OCI-M2 (cell line): ENCODE results near the gene DDX23.

Experiments
- DNase-seq: peaks from one replicate; lab custom pipeline; 2025; ENCODE audit not compliant: unreplicated experiment; lab: John Stamatoyannopoulos, UW

DDX23 gene

DNA sequence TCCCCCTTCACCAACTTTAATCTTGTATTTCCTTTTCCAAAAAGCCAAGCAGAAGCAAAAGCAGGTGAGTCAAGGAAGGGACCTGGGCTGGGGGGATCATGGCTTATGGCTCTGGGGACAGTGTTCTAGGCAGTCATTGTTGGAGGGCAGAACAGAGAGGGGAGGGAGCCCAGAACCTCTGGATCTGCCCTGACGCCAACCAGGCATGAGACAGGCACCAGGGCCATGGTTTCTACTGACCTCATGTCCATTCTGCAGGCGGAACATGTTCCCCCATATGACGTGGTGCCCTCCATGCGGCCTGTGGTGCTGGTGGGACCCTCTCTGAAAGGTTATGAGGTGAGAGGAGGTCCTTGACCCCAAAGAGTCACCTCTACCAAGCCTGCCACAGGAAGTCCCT lies 27.1 kb downstream of the DDX23 start:
- no peak for DNase-seq

DNA sequence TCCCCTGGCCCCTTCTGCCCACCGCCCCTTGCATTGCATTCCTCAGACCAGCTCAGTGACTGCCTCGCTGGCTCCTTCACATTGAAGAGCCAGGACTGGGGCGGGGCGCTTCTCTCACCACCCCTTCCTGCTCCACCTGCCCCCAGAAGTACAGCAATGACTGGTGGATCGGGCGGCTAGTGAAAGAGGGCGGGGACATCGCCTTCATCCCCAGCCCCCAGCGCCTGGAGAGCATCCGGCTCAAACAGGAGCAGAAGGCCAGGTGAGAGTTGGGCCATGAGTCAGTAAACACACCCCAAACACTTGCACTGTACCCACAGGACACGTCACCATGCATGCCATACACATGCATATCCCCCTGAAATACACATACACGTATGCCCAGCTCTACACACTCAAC lies 27.9 kb downstream of the DDX23 start:
- no peak for DNase-seq

DNA sequence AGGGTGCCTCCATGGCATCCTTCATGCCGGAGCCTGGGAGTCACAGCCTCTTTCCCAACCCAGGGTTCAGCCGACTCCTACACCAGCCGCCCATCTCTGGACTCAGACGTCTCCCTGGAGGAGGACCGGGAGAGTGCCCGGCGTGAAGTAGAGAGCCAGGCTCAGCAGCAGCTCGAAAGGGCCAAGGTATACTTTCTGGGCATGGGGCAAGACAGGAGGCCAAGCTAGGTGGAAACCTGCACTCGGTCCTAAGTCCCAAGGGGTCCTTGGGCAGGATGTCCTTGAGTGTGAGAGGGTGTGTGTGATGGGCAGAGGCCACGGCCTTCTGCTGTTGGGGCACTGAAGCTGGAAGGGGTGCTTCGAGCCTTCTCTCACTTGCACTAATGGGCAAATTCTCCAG lies 28.7 kb downstream of the DDX23 start:
- DNase-seq = no peak

DNA sequence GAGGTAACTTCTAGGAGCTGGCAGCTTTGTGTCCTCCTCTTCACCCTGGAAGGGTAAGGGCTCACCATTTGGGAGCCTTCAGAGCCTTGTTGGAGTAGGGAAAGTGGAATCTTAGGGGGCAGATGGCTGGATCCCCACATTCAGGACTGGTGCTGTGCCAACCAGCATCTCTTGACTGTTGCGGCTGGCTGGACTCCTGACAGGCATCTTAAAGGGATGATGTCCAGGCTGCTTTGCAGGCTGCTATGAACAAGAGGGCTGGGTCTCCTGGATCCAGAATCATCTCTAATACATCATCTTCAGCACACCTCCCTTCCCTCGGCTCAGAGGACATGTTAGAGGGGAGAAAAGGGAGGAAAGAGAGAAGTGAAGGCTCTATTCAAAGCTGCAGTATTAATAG lies 29.3 kb downstream of the DDX23 start:
- no peak for DNase-seq

- DNase-seq = no peak
Measured at GRCh38 chr12:48822139-48822538, 29.8 kb downstream of the DDX23 start.

GRCh38 chr12:48819986-48820725 lies 31.8 kb downstream of the DDX23 start:
- DNase-seq = no peak

- no peak for DNase-seq
Measured at GRCh38 chr12:48818831-48819590, 33.0 kb downstream of the DDX23 start.

GRCh38 chr12:48817873-48818830 lies 33.8 kb downstream of the DDX23 start, which contains the start of gene CACNB3:
Gene CACNB3 (plus strand): TSS chr12:48818496. CDS start chr12:48818930, 434 bp downstream.
- DNase-seq = no peak

GRCh38 chr12:48816143-48816854 lies 35.7 kb downstream of the DDX23 start:
- no peak for DNase-seq

DNA sequence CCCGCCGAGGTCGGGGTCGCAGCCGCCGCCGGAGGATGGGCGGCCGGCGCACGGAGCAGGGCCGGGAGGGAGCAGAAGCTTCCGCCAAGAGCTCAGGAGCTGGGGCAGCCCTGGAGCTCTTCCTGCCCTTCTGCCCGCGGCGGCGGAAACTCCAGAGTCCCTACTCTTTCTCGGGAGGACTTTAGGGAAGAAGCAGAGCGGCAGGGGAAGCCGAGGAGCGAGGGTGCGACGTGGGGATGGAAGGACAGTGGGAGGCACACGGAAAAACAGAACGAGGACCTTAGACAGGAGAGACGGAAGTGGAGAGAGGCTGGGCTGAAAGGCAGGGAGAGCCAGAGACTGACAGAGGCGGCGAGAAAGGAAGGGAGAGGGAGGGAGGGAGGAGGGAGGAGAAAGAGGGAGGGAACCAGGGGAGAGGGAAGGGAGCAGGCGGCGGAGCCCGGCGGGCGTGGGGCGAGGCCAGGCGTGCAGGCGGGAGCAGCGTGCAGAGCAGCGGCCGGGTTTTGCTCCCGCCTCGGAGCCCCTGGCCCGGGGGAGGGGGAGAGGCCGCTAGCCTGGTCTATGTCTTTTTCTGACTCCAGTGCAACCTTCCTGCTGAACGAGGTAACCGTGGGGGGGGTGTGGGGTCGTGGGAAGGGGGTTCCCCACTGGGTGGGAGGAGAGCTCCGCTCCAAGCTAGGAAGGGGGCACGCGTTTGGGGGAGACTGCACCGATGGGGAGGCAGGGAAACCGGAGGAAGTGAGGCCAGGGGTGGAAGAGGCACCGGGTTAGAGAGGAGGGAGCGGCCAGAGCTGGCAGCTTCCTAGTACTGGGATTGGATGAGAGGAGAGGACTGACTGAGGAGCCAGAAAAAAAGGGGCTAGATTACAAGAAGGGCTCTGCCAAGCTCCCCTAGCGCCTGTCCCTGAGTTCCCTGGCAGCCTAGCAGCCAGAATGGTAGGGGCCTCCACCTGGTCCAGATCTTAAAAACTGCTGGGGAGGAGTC lies 36.5 kb downstream of the DDX23 start:
- no peak for DNase-seq

DNA sequence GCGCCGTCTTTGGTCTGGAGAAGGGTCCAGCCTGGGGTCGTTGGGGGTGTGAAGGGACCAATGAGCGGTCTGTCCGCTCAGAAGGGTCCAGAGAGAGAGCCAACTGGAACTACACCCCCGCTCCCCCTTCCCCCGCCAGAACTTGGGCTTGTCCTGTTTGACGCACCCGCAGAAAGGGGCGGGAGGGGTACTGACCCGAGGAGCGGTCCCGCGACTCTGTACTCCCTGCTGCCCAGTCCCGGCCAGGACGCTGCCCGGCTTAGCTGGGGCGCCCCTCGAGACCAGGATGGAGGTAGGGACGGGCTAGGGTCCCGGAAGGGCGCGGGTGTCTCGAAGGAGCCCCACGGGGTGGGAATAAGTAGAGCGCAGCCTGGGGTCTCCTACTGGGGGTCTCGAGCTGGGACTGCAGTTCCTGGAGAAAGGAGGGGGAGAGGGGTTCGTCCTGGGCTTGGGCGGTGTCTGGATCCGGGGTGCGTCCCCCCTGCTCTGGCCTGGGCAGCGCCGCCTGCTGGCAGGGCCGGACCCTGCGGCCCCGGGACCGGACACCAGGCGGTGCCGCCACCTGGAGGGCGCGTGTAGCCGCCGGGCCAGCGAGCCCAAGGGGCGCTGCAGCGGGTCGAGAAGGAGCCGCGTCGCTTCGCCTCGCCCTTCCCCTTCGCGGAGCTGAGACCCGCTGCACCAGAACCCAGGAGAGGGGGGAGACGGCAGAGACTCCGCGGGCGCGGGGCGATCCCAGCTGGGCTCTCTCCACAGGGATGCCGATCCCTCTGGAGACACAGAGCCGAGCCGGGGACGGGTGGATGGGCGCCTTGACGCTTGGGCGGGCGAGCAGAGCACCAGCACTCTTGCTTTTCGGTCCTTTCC lies 37.5 kb downstream of the DDX23 start:
- DNase-seq = peak; percentile 42

DNA sequence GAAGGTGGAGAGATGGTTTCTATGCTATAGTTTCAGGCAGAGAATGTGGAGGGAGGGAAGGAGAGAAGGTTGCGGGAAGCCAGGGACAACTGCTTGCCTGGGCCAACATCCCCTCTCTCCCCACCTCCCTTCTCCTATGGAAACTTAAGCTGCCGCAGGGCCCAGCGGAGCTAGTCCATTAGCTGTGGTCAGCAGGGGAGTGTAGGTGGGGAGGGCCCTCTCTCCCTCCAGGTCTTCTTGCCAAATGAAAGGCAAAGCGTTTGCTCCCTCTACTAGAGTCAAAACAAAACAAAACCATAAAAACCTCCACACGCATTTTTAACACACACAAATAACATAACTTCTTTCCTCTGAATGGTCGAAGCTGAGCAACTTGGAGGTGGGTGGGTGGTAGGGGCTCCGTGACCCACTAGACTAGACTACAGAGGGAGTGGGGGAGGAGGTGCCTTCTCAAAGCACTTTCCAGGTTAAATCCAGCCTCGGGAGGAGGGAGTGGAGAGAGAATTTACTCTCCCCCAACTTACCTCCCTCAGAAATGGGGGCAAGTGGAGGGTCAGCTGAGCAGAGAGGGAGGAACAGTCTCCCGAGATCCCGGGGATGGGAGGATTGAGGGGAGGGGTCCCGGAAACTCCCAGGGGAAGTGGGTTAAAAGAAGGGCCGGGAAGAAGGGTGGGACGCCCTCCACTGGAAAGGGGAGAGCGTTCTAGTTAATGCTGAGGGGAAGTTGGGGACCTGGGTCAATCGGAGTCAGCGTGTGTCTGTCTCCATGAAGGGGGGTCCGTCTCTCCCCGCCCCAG lies 38.3 kb downstream of the DDX23 start:
- no peak for DNase-seq

DNA sequence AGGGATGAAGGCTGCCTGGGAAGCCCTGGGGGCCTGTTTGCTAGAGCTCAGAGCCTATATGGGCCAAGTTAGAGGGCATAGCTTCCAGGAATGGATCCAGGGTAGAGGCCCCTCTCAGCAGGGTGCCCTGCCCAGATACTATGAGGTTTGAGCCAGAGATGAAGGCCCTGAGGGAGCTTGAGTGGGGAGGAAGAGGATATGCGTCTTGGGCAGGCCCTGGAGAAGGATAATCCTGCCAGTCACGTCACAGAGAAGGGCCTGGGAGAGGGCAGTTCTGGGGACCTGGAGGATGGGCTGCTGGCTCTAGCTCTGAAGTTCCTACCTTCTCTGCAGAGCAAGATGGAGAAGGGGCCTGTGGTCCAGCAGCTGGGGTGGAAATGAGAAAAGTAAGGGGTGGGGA lies 39.6 kb downstream of the DDX23 start:
- no peak for DNase-seq

DNA sequence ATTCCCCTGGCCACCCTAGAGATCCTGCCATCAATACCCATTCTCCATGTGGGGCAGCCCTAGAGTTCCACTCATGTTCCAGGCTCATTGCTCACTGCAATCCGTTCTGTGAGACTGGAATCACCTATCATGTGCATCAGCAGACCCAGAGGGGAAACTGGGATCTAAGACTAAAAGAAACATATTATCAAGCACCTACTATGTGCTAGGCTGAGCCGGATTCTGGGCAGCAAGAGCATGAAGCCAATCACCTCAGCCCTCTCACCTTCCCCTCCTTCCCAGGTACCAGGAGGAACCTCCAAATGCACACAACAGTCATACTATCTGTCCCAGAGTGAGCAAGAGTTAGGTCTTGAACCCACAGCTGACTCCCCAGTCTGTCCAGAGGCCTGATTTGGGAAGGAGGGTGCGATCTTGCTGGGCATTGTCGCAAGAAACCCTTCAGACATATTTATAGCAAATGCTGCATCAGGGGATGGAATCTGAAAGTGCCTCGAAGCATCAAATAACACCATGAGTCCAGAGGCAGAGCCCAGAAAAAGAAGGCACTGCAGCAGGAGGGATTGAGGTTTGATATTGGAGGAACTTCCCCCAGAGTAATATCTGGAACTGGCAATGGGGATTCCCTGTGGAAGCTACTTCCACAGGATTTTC lies 40.4 kb downstream of the DDX23 start:
- DNase-seq = no peak

DNA sequence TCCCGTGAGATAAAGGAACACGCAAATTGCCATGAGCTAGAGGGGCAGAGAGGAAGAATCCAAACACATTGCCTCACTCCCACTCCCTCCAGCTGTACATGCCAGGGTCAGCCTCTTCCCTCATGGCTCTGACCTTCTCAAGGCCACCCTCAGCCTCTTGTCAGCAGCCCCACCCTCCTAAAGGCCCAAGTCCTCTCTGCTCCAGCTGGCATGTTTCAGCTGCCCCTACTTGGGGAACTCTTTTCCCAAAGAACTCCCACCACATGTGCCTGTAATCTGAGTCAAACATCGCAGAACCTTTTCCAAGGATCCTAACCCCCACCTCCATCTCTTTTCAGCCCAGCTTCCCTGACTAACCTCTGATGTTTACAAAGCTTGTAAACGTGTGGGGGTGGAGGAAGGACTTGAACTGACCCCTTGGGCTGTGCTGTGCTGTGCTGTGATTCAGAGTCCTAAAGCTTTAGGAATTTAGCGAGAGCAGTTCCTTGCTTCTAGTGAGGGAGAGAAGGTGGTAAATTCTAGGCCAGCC lies 41.0 kb downstream of the DDX23 start:
- DNase-seq = no peak

DNA sequence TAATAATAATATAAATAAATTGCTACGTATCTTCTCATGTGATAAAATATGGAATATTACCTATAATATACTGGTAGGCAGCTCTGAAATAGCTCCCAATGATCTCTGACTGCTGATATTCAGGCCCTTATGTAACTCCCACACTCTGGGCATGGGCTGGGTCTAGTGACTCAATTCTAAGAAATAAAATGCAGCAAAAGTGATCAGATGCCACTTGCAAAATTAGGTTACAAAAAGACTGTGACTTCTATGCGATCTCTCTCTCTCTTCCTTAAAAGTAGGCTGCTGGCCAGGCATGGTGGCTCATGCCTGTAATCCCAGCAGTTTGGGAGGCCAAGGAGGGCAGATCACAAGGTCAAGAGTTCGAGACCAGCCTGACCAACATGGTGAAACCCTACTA lies 44.0 kb downstream of the DDX23 start:
- no peak for DNase-seq

DNA sequence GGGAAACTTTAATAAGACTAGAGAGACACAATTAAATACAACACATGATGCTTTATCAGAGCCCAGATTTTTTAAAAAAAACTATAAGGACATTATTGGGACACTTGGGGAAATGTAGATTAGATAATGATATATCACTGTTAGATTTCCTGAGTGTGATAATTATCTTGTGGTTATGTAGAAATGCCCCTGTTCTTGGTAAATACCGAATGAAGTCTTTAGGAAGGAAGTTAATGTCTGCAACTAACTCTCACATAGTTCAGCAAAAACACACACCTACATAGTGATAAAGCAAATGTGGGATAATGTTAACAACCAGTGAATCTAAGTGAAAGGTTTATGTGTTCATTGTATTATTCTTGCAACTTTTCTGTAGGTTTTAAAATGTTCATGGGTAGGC lies 48.3 kb downstream of the DDX23 start:
- DNase-seq = no peak
